Testis (tissue), 3 donors: ENCODE measurements around the gene OR13J1. TPM values are rescaled to one million over a fixed set of nuclear protein-coding genes. Genes with fewer than 3 reads are reported as not detected.
A peak's percentile ranks its signal among the peaks of the same experiment; 100 is the strongest.

Source experiments
- DNase-seq: peaks from one replicate; pipeline ENCODE4 v3.0.0-alpha.2; 2019
- H3K27ac ChIP-seq, 2 donors: fragments of 200-600 bp; sonication (generic); one replicate each; pipeline ENCODE4 v1.5.1; 2019
- H3K27me3 ChIP-seq: fragments of 200-600 bp; sonication (generic); one replicate; pipeline ENCODE4 v1.5.1; 2019
- H3K36me3 ChIP-seq: fragments of 200-600 bp; sonication (generic); one replicate; pipeline ENCODE4 v1.5.1; 2017; ENCODE audit warnings: low read depth; ENCODE audit errors: missing control alignments
- H3K4me1 ChIP-seq: fragments of 200-600 bp; sonication (generic); one replicate; pipeline ENCODE4 v1.5.1; 2019
- H3K4me3 ChIP-seq, 2 donors: fragments of 200-600 bp; sonication (generic); one replicate each; pipeline ENCODE4 v1.5.1; 2017 to 2019
- H3K9me3 ChIP-seq: fragments of 200-600 bp; sonication (generic); one replicate; pipeline ENCODE4 v1.5.1; 2017
- CTCF ChIP-seq, 3 experiments: fragments of 450-650 bp in 2 of 3; fragments of 200-600 bp in 1 of 3; sonication (generic) in 1 of 3; IDR thresholded peaks; one replicate each; pipeline ENCODE4 v1.5.1; 2016 to 2019; ENCODE audit warnings: antibody characterized with exemption in 3 of 3, mild to moderate bottlenecking in 2 of 3, moderate library complexity in 1 of 3
- POLR2A ChIP-seq: fragments of 450-650 bp; IDR thresholded peaks from one replicate; pipeline ENCODE4 v1.6.1; 2017; ENCODE audit warnings: antibody characterized with exemption, mild to moderate bottlenecking, moderate library complexity
- WGBS, 2 donors: methylation state at CpG; one replicate each; pipeline ENCODE4 v1.1.5; 2018; 5-methylcytosine and 5-hydroxymethylcytosine counted together
- intact Hi-C: fragments of 100-400 bp; cut with DNase I; formaldehyde crosslinking; loops from one replicate; pipeline ENCODE4 v1.15.1; 2023; ENCODE audit warnings: low total_unique reads
- polyA plus RNA-seq: library from polyadenylated mRNA; stranded (reverse); fragments of 350-450 nt; fragmentation: Illumina TruSeq; extraction: RNeasy Lipid Tissue Mini Kit (QIAGEN cat#74804); gene quantifications from one replicate; pipeline ENCODE4 v1.2.3, GENCODE V29; 2014; ENCODE audit warnings: low read depth, low replicate concordance; ENCODE audit not compliant: insufficient read depth
- total RNA-seq, 2 donors: library from RNA; depleted of rRNA; stranded (reverse); fragments of >200 nt; gene quantifications; one replicate each; pipeline ENCODE4 v1.2.3, GENCODE V29; 2016

The OR13J1 gene
- total and polyA plus RNA-seq, 3 donors from 2014 or later: not detected

DNA sequence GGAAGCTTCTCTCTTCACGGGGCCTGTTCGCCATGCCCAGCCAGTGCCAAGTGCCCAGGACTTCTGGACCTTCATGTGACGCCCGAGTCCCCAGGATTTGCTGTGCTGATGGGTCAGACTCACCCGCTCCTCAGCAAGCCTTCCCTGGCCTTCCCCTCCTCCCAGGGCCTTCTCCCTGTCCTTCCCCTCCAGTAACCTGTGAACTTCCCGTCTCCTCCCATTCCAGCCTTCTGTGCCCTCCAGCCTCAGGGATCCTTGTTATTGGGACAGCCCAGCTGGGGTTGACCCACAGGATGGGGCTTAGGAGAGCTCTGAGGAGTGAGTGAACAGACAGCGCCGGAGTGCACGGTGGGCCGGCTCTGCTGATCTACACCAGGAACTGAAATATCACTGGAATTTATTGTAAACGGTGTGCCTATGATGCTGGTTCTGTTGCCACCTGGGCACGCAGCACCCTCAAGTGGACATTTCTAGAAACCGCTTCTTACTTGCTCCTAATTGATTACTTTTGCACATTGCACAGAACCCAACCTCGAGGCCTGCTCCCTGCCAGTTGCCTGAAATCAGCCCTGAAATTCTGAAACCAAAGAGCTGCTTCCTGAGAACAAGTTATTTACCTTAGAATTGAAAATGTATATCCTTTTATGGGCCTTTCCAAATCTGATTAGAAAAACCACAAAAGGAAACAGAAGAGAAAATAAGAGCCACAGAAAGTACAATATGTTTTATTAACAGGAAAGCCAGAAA, 40.6 kb upstream of the OR13J1 start:
- 61 to 86% methylated on average over 8 to 14 of the region's 14 CpGs for WGBS, 2 donors
- Histone ChIP-seq H3K27me3 (no peaks in the 10 kb centered on the region), H3K4me1 (peaks cover 57% of the 10 kb centered on the region), H3K27ac (peak overlapping the region; percentile 91 to 95), H3K9me3 (no peaks in the 10 kb centered on the region), H3K36me3 (no peaks in the 10 kb centered on the region), H3K4me3 (peak overlapping the region; percentile 36 to 65)
- TF ChIP-seq POLR2A: no peak
- TF ChIP-seq CTCF (IDR thresholded peaks at IDR 0.05): peak in 2 of 3 experiments; percentile 26 to 42
- intact Hi-C loops: no loop called here
- peak; percentile 66 for DNase-seq

- intact Hi-C loops: no loop called here
- peak overlapping the region; percentile 36 to 65 for H3K4me3 ChIP-seq
- peak; percentile 91 for DNase-seq
Observed at GRCh38 chr9:35909687-35910612, 39.7 kb upstream of the OR13J1 start.

DNA sequence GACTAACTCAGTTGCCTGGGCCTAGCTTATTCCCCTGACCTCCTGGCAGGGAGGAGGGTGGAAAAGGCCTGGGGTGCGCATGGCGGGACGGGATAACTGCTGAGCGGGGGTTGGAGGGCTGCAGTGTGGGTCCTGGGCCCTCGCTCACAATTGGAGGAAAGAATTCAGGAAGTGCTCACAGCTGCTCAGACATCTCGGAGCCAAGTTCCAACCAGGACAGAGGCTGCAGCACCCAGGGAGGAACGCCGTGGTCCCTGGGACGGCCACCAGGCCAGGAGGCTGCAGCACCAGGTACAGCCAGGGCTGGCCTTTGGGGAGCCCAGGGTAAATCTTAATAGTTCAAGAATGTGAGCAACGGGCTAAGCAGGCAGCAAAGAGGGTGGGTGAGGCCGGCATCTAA, 39.1 kb upstream of the OR13J1 start, which contains the start of gene SPAAR:
SPAAR (plus strand) TSS at position 217 of the 400 bp plus-strand sequence. CDS start 974 bp downstream, outside the sequence.
- 49 to 79% methylated on average over 6 to 11 of the region's 11 CpGs for WGBS, 2 donors
- Histone ChIP-seq H3K27ac (peak within 1 kb of the TSS; percentile 91 to 95), H3K4me1 (peaks cover 58% of the 10 kb centered on the region), H3K27me3 (no peaks in the 10 kb centered on the region), H3K36me3 (no peaks in the 10 kb centered on the region), H3K9me3 (no peaks in the 10 kb centered on the region), H3K4me3 (peak within 1 kb of the TSS; percentile 36 to 65)
- TF ChIP-seq POLR2A (no peak), CTCF (IDR thresholded peaks at IDR 0.05) (no peak)
- no peak for DNase-seq
- intact Hi-C loops: no loop called here

More at GRCh38 chr9:35909687-35910612, 39.7 kb upstream of the OR13J1 start:
- H3K9me3 ChIP-seq: no peaks in the 10 kb centered on the region
- peaks cover 58% of the 10 kb centered on the region for H3K4me1 ChIP-seq
- TF ChIP-seq CTCF (IDR thresholded peaks at IDR 0.05) (no peak), POLR2A (no peak)
- 60 to 73% methylated on average over 19 to 34 of the region's 34 CpGs for WGBS, 2 donors
- H3K27me3 ChIP-seq: no peaks in the 10 kb centered on the region
- peak overlapping the region; percentile 91 to 95 for H3K27ac ChIP-seq
- H3K36me3 ChIP-seq: no peaks in the 10 kb centered on the region

DNA sequence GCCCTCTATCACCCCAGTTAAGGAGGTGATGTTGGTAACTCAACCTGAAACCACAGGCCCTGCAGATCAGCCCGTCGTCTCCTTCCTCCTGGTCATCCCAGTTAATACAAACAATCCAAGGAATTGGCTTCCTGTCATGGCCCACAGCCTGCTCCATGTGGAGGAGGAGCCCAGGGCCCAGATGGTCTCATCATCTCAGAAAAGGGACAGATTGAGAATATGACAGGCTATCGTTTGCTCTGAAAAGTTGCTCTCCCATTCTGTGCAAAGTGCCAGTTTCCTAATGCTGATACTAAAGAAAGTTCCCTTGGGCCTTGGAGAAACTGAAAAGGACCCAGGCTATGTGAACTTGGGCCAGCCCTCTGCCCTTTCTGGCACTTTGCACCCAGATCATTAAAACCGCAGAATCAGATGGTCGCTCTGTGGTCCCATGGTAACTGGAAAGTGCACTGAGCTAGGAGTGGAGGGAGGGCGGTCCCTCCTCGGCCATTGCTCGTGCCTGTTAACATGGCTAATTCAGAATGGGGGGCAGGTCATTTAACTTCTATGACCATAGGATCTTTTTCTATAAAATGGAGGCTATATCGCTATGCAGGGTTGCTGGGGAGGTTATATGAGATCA, 38.4 kb upstream of the OR13J1 start:
- no peak for TF ChIP-seq CTCF (IDR thresholded peaks at IDR 0.05)
- TF ChIP-seq POLR2A: no peak
- Histone ChIP-seq H3K4me3 (no peak overlapping the region), H3K36me3 (no peaks in the 10 kb centered on the region), H3K9me3 (no peaks in the 10 kb centered on the region), H3K27ac (peak overlapping the region; percentile 91 to 95), H3K4me1 (peaks cover 55% of the 10 kb centered on the region), H3K27me3 (no peaks in the 10 kb centered on the region)
- WGBS, 2 donors: 38 to 43% methylated on average over 8 to 9 of the region's 9 CpGs
- no peak for DNase-seq
- intact Hi-C loops: no loop called here
